NCI-H1436 (cell line): ENCODE measurements around the gene SOCS3.

Experiments used
- DNase-seq: peaks from one replicate; lab custom pipeline; 2025; lab: John Stamatoyannopoulos, UW

Gene SOCS3

DNA sequence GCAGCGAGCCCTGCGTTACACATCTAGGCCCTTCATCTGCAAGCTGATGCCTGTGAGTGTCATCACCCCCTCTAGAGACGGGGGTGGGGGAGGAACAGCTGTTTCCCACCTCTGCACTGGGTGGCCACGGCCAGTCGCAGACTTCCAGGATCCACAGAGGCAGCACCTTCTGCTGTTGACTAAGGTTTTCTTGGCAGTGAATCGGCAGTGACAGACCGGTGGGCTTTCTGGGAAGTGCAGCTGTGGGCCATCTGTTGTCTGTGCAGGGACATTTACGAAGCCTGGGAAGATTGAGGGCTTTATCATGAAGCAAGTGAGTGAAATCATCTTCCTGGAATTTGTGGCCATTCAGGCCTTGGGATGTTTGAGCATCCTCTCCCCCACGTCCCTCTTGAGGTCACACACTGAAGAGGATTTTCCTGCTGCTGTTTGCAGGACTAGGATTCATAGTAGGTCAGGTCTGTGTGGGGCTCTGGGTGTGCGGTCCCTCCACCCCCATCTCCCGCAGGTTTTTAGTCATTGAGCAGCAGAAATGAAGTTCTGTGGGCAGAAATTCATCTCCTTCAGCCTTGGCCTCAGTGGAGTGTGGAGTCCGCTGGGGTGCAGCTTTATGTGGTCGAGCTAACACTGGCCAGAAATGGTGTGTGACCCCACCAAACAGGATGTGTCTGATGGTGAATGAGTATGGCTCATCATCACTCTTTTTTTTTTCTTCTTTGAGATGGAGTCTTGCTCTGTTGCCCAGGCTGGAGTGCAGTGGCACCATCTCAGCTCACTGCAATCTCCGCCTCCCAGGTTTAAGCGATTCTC is 30.6 kb upstream of the SOCS3 start:
- no peak for DNase-seq

DNA sequence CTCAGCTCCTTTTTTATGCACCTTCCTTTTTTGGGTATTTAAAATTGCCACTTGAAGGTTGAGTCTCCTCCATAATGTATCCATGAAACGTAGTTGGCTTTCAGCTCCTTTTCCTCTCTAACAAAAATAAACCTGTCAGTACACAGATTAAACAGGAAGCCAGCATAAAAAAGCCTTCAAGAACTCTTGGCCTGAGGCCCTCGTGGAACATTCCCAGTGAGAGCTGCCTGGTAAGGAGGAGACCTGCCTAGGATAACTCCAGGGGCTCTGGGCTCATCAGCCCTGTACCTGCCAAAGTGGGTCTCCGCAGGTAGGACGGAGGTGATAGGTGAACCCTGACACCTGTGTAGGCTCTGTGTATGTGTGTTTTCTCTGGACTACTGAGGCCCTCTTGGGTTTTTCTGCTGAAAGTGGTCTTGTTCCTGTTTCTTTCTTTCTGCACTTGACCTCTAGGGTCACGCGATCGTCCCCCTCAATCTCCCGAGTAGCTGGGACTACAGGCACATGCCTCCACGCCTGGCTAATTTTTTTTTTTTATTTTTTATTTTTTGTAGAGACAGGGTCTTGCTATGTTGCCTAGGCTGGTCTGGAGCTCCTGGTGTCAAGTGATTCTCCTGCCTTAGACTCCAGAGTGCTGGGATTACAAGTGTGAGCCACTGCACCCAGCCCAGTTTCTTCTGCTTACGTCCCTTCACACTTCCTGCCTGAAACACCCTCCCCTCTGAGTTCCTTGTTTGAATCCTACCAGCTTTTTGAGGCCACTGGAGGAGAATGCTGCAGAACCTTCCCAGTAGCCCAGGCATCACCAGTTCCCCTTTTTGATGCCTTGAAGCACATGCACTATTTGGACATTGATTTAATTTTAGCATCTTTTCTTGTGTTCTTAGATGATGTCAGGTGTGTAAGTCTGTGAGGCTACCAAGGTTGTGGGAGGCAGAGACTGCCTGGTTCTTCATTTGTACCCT is 28.4 kb upstream of the SOCS3 start:
- DNase-seq = no peak

DNA sequence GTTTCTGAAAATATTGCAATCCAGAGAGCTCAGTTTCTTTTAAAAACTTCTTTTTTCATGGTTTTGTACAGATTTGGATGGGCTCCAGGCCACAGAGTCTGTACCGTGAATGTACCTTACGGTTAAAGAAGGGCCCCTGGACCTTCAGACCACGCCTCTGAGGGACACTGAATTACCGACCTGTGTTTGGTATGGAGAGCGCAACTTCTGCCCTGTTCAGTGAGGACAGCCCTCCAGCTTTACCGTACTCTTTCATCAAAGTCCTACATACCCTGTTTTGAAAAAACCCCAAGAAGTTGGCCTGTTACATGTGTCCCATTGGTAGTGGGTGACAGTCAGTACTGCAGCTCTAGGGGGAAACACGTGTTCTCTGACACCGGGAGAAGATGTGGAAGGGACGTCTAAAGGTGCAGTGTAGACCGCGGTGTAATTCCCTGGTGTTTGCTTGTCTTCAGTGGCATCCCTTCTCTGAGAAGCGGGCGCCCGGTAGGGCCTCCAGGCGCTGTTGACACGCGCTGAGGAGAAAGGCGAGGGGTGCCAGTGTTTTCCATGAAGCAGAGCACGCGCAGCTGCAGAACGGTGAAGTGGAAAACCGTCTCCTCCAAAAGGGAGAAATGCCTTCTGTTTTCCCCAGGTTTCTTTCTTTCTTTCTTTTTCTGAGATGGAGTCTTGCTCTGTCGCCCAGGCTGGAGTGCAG is 24.8 kb upstream of the SOCS3 start:
- no peak for DNase-seq

- DNase-seq = no peak
Observed at GRCh38 chr17:78383725-78384471, 24.0 kb upstream of the SOCS3 start.

DNA sequence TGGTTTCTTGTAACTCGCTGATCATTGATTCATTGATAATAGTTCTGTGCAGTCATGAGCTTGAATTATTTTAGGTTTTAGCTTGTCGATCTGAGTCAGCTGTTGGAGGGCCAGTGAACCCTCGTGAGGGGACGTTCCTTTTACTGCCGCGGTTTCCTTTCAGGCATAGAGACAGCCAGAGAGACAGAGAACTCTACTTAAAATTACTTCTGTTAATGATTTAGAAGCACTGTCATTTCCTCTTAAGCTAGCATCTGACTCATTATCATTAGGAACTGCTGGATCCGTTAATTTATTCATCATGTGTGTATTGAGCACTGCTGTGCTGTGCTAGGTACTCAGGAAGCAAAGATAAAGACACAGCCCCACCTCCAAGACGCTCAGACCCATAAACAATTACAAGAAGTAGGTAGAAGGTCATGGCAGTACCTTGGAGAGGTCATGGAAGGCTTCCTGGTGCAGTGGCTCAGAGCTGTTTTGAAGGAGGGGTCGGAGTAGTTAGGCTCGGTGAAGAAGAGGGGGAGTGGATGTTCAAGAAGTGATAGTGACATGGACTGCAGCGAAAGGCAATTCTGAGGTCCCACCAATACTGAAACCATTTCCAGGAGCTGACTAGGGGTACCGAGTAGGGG is 21.8 kb upstream of the SOCS3 start:
- DNase-seq = no peak

DNA sequence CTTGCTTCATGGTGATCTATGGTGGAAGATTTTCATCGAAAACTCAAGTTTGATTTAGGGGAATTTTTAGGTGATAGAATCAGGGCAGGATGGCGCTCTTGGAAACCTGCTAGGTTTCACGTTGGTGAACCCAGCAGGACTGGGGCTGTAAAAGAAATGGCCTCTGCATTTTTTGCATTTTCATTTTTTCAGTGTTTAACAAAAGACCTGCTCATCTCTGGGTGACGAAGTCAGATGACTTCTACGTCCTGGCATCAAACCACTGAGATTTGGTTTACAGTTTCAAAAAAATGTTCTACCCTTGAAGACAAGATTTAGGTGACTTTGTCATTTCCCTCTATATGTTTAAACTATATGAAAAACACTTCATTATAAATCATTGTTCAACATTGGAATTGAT is 20.5 kb upstream of the SOCS3 start:
- DNase-seq = no peak

DNA sequence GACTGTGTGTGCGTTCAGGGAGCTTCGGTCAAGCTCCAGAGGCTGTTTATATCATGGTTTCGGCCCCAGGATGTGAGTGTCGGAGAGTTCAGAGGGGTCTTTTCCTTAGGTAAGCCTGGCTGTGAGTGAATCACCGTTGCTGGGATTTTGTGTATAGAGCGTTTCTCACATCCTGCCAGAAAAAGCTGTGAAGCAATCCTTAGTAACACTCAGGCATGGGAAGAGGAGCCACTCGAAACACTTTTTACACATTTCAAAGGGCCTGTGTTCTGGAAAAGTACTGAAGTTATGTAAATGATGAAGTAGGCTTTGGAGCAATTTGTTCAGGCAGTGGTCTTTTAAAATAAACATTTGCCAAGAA is 19.2 kb upstream of the SOCS3 start:
- no peak for DNase-seq

- peak; percentile 61 for DNase-seq
Observed at GRCh38 chr17:78378225-78379130, 18.6 kb upstream of the SOCS3 start, which contains the start of gene PGS1. Gene PGS1 (plus strand): TSS chr17:78378649. CDS start chr17:78378666, 17 bp downstream.

- DNase-seq = no peak
Observed at GRCh38 chr17:78377858-78378224, 18.0 kb upstream of the SOCS3 start.

DNA sequence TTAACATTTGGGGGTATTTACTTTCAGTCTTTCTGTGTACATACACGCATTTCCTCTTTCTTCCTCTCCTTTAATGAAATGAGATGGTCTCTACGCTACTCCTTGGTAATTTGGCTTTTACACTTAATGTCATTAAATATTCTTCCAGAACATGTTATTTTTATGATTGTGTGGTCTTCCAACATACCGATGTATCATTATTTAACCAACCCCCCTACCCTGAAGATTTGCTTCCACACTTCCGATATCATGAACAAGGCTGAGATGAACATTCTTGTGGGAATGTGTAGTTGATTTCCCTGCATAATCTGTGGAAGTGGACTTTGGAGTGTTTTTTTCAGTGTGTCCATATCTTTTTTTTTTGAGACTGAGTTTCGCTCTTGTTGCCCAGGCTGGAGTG is 16.3 kb upstream of the SOCS3 start:
- no peak for DNase-seq

- no peak for DNase-seq
Observed at GRCh38 chr17:78375401-78376151, 15.7 kb upstream of the SOCS3 start.

- no peak for DNase-seq
Observed at GRCh38 chr17:78374631-78375274, 14.9 kb upstream of the SOCS3 start.

DNA sequence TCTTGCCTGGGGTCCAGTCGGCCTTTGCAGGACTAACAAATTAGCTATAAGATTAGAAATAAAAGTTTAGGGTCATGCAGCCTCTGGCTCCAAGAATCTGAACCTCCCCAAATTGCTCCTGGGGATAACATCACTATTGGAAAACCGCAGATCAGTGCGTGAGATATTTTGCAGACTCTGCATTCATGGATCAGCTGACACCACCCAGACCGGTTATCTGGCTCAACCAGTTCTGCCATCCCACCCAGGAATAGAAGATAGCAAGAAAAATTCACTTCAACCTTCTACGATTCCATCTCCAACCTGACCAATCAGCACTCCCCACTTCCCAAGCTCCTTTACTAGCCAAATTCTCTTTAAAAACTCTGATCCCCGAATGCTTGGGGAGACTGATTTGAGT is 14.3 kb upstream of the SOCS3 start:
- no peak for DNase-seq

DNA sequence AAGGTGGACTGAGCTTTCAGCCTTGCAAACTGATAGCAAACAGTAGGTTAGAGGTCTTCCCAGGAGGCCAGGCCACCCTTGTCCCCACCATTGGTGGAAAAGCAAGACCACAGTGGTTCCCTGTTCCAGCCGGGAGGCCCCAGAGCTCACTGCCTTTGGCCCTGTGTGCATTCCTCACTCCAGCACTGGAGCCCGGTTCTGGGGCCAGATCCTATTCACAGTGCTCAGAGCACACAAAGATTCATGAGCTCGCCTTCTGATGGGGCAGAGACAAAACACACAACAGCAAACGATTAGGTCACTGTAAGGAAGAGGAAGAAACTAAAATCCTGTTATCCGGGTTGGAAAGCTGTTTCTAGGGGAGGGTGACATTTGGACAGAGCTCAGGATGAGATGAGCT is 13.0 kb upstream of the SOCS3 start:
- no peak for DNase-seq

GRCh38 chr17:78371056-78371455 is 11.2 kb upstream of the SOCS3 start:
- no peak for DNase-seq

DNA sequence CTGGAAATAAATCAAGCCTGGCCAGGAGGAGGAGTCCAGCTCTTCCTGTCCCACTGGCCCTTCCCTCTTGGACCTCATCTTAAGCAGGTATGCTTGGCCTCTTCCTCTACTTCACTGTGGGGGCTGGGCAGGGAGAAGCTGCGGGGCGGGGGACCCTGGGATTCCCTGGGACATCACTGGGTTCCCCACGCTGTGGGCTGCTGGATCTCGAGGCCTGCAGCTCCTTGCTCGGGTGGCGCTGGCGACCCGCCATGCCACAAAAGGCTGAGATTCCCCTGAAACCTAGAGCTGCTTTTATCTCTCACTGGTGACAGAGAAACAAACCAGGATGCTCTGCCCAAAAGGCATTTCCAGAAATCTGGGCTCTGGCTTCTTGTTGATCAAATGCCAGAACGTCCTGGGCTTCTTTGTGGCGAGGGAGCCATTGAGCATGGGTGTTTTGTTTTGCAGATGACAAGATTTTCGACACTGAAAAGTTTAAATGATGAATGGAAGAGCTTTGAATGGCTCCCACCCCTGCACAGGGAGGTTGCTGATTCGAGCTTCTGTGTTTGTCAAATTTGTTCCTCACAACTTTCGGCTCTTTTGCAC is 10.0 kb upstream of the SOCS3 start:
- DNase-seq = no peak

- no peak for DNase-seq
Observed at GRCh38 chr17:78368854-78369495, 9.1 kb upstream of the SOCS3 start.

GRCh38 chr17:78368348-78368747 is 8.5 kb upstream of the SOCS3 start:
- DNase-seq = no peak
